Neuronal stem cell (in vitro differentiated cells): ENCODE measurements around the gene BIRC7.
"Not testable (repeated sequence)": the region's sequence is repeated elsewhere in the genome, so short reads cannot be mapped to it uniquely, and the experiment has no call there.

Experiments
- DNase-seq: peaks from one replicate; pipeline ENCODE4 v3.0.0-alpha.2; 2013; ENCODE audit warnings: low spot score
- H2AFZ ChIP-seq: one replicate; pipeline ENCODE4 v1.6.1; 2013; ENCODE audit warnings: mild to moderate bottlenecking, low read length, inconsistent platforms
- H2AK5ac ChIP-seq: 2 replicates; pipeline ENCODE4 v1.6.1; 2013; ENCODE audit warnings: low read depth, mild to moderate bottlenecking, inconsistent platforms, low read length, moderate library complexity, mixed read lengths
- H2BK120ac ChIP-seq: 2 replicates; pipeline ENCODE4 v1.6.1; 2013; ENCODE audit warnings: low read depth, mild to moderate bottlenecking, inconsistent platforms, low read length, moderate library complexity, mixed read lengths
- H2BK12ac ChIP-seq: one replicate; pipeline ENCODE4 v1.6.1; 2013; ENCODE audit warnings: low read length, inconsistent platforms
- H2BK15ac ChIP-seq: 2 replicates; pipeline ENCODE4 v1.6.1; 2013; ENCODE audit warnings: mild to moderate bottlenecking, low read length, inconsistent platforms, mixed read lengths
- H2BK5ac ChIP-seq: one replicate; pipeline ENCODE4 v1.6.1; 2013; ENCODE audit warnings: inconsistent platforms, mild to moderate bottlenecking, low read length, moderate library complexity
- H3K14ac ChIP-seq: one replicate; pipeline ENCODE4 v1.6.1; 2013; ENCODE audit warnings: low read length, inconsistent platforms
- H3K18ac ChIP-seq: 2 replicates; pipeline ENCODE4 v1.6.1; 2013; ENCODE audit warnings: low read length, inconsistent platforms
- H3K23ac ChIP-seq: 2 replicates; pipeline ENCODE4 v1.6.1; 2013; ENCODE audit warnings: low read depth, mild to moderate bottlenecking, mixed read lengths, low read length, inconsistent platforms; ENCODE audit not compliant: poor library complexity
- H3K27ac ChIP-seq: replicated peaks from 3 replicates; pipeline ENCODE4 v1.5.1; 2013; ENCODE audit warnings: low read length, inconsistent platforms
- H3K27me3 ChIP-seq, 3 experiments: 2 replicates each; pipeline ENCODE4 v1.6.1; 2013; ENCODE audit warnings: low read length in 3 of 3, mild to moderate bottlenecking in 2 of 3, inconsistent platforms in 1 of 3, low read depth in 1 of 3, mixed read lengths in 1 of 3, moderate library complexity in 1 of 3; ENCODE audit not compliant: control insufficient read depth in 3 of 3, insufficient read depth in 3 of 3
- H3K36me3 ChIP-seq, 2 donors: replicated peaks in 1 of 2; 2 replicates each; pipeline ENCODE4 v1.6.1; 2013; ENCODE audit warnings: low read length in 2 of 2; ENCODE audit not compliant: control insufficient read depth in 2 of 2, insufficient read depth in 2 of 2
- H3K4ac ChIP-seq: 2 replicates; pipeline ENCODE4 v1.6.1; 2013; ENCODE audit warnings: inconsistent platforms, mild to moderate bottlenecking, low read length, moderate library complexity
- H3K4me1 ChIP-seq, 2 donors: 1 replicate in 1 of 2; 2 replicates in 1 of 2; pipeline ENCODE4 v1.6.1; 2013; ENCODE audit warnings: low read length in 2 of 2, low read depth in 1 of 2; ENCODE audit not compliant: control insufficient read depth in 2 of 2, insufficient read depth in 1 of 2
- H3K4me2 ChIP-seq: one replicate; pipeline ENCODE4 v1.6.1; 2013; ENCODE audit warnings: mild to moderate bottlenecking, low read length, inconsistent platforms; ENCODE audit not compliant: insufficient read depth, poor library complexity, severe bottlenecking
- H3K4me3 ChIP-seq, 2 donors: 2 replicates each; pipeline ENCODE4 v1.5.1; 2013; ENCODE audit warnings: low read length in 2 of 2, mild to moderate bottlenecking in 2 of 2, inconsistent platforms in 1 of 2, moderate library complexity in 1 of 2
- H3K79me1 ChIP-seq: one replicate; pipeline ENCODE4 v1.6.1; 2013; ENCODE audit warnings: low read depth, mild to moderate bottlenecking, inconsistent platforms, low read length, moderate library complexity
- H3K9ac ChIP-seq: one replicate; pipeline ENCODE4 v1.6.1; 2013; ENCODE audit warnings: mild to moderate bottlenecking, low read depth, low read length, inconsistent platforms; ENCODE audit not compliant: poor library complexity
- H3K9me3 ChIP-seq, 2 donors: replicated peaks in 1 of 2; 2 replicates each; pipeline versions ENCODE3 to v1.6.1; 2013; ENCODE audit warnings: low read length in 2 of 2, mild to moderate bottlenecking in 2 of 2, inconsistent platforms in 1 of 2, low read depth in 1 of 2, mixed read lengths in 1 of 2, moderate library complexity in 1 of 2; ENCODE audit not compliant: control insufficient read depth in 2 of 2, insufficient read depth in 1 of 2
- H4K8ac ChIP-seq: one replicate; pipeline ENCODE4 v1.6.1; 2013; ENCODE audit warnings: low read depth, mild to moderate bottlenecking, inconsistent platforms, low read length, moderate library complexity
- H4K91ac ChIP-seq: one replicate; pipeline ENCODE4 v1.6.1; 2013; ENCODE audit warnings: low read length, low read depth, mild to moderate bottlenecking, inconsistent platforms; ENCODE audit not compliant: poor library complexity
- WGBS, 2 donors: extraction: QIAGEN DNeasy Blood & Tissue Kit; methylation state at CpG; one replicate each; pipeline ENCODE4 v1.1.7; 2013; ENCODE audit warnings: missing lambda C conversion rate in 2 of 2, mixed read lengths in 1 of 2; ENCODE audit not compliant: insufficient read length in 2 of 2, insufficient replicate concordance in 1 of 2; ENCODE audit errors: extremely low coverage in 2 of 2; 5-methylcytosine and 5-hydroxymethylcytosine counted together

The BIRC7 gene

GRCh38 chr20:63247671-63248228, 12.0 kb downstream of the BIRC7 start:
- H3K79me1 ChIP-seq, result peaks cover 15% of the 10 kb centered on the region
- H3K27ac ChIP-seq, result no peak overlapping the region

GRCh38 chr20:63248835-63249591, 13.3 kb downstream of the BIRC7 start:
- no peak overlapping the region for H3K14ac ChIP-seq
- no peak overlapping the region for H3K4me3 ChIP-seq
- DNase-seq, result no peak
- no peak overlapping the region for H2BK5ac ChIP-seq
- H3K18ac ChIP-seq, result no peak overlapping the region
- H4K8ac ChIP-seq, result no peak overlapping the region
- H2BK120ac ChIP-seq, result no peak overlapping the region
- H3K27ac ChIP-seq, result no peak overlapping the region
- H2AFZ ChIP-seq, result no peak overlapping the region
- H3K9me3 ChIP-seq, result no peaks in the 10 kb centered on the region
- H4K91ac ChIP-seq, result no peak overlapping the region
- H3K4me1 ChIP-seq, result peaks cover 24 to 33% of the 10 kb centered on the region in 2 donors
- H3K79me1 ChIP-seq, result peaks cover 17% of the 10 kb centered on the region
- H2BK15ac ChIP-seq, result no peak overlapping the region
- H2AK5ac ChIP-seq, result no peak overlapping the region
- no peak overlapping the region for H3K4me2 ChIP-seq
- peaks cover 2 to 21% of the 10 kb centered on the region in 2 donors for H3K36me3 ChIP-seq
- no CpG with 5 or more reads among the region's 25 CpGs for WGBS, 2 donors
- H3K9ac ChIP-seq, result no peak overlapping the region
- peak overlapping the region; percentile 73 for H3K23ac ChIP-seq
- H3K4ac ChIP-seq, result no peak overlapping the region
- no peaks in the 10 kb centered on the region for H3K27me3 ChIP-seq
- H2BK12ac ChIP-seq, result no peak overlapping the region

More at GRCh38 chr20:63247671-63248228, 12.0 kb downstream of the BIRC7 start:
- Histone ChIP-seq H2BK12ac (peak overlapping the region; percentile 84), H2BK15ac (no peak overlapping the region), H4K8ac (peak overlapping the region; percentile 92), H2AFZ (no peak overlapping the region), H3K14ac (peak overlapping the region; percentile 94), H3K23ac (peak overlapping the region; percentile 73), H3K27me3 (no peaks in the 10 kb centered on the region), H3K9ac (peak overlapping the region; percentile 70), H2BK120ac (no peak overlapping the region), H3K4ac (peak overlapping the region; percentile 23), H2BK5ac (peak overlapping the region; percentile 53), H3K4me3 (no peak overlapping the region), H3K36me3 (peaks cover 2 to 21% of the 10 kb centered on the region in 2 donors), H4K91ac (peak overlapping the region; percentile 85), H3K9me3 (no peaks in the 10 kb centered on the region), H3K18ac (peak overlapping the region; percentile 71), H3K4me1 (peaks cover 19 to 30% of the 10 kb centered on the region in 2 donors), H2AK5ac (no peak overlapping the region), H3K4me2 (no peak overlapping the region)
- no CpG with 5 or more reads among the region's 24 CpGs for WGBS, 2 donors
- DNase-seq, result no peak

- Histone ChIP-seq H3K79me1 (peaks cover 17% of the 10 kb centered on the region), H2BK12ac (no peak overlapping the region), H3K4me2 (peak overlapping the region; percentile 11), H3K18ac (peak overlapping the region; percentile 48), H3K23ac (no peak overlapping the region), H2BK5ac (no peak overlapping the region), H3K27me3 (no peaks in the 10 kb centered on the region), H2BK15ac (no peak overlapping the region), H3K14ac (no peak overlapping the region), H4K91ac (no peak overlapping the region), H2AFZ (no peak overlapping the region), H3K36me3 (peaks cover 2 to 21% of the 10 kb centered on the region in 2 donors), H2BK120ac (no peak overlapping the region), H3K9me3 (no peaks in the 10 kb centered on the region), H3K4me1 (peaks cover 27 to 34% of the 10 kb centered on the region in 2 donors), H3K9ac (no peak overlapping the region), H4K8ac (peak overlapping the region; percentile 43), H3K27ac (no peak overlapping the region), H3K4ac (no peak overlapping the region), H2AK5ac (peak overlapping the region; percentile 70), H3K4me3 (no peak overlapping the region)
- no peak for DNase-seq
- WGBS, 2 donors, result no CpG with 5 or more reads among the region's 15 CpGs
Measured at GRCh38 chr20:63249891-63250290, 14.2 kb downstream of the BIRC7 start.

DNA sequence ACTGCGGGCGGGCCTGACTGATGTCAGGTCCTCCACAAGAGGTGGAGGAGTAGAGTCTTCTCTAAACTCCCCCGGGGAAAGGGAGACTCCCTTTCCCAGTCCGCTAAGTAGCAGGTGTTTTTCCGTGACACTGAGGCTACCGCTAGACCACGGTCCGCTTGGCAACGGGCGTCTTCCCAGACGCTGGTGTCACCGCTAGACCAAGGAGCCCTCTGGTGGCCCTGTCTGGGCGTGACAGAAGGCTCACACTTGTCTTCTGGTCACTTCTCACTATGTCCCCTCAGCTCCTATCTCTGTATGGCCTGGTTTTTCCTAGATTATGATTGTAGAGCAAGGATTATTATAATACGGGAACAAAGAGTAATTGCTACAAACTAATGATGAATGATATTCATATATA, 15.6 kb downstream of the BIRC7 start:
- H3K18ac ChIP-seq, H3K9ac ChIP-seq, H3K14ac ChIP-seq, H3K4ac ChIP-seq, H2BK120ac ChIP-seq, H2BK15ac ChIP-seq, H2BK5ac ChIP-seq, H2AFZ ChIP-seq, H3K4me3 ChIP-seq, H3K9me3 ChIP-seq, H2AK5ac ChIP-seq, H4K91ac ChIP-seq, H2BK12ac ChIP-seq, H3K4me2 ChIP-seq, H3K27ac ChIP-seq, H3K27me3 ChIP-seq, H3K23ac ChIP-seq, H4K8ac ChIP-seq, DNase-seq: not testable (repeated sequence)
- WGBS, 2 donors, result no CpG with 5 or more reads among the region's 14 CpGs
- peaks cover 41 to 43% of the 10 kb centered on the region in 2 donors for H3K4me1 ChIP-seq
- peaks cover 16% of the 10 kb centered on the region for H3K79me1 ChIP-seq
- H3K36me3 ChIP-seq, result peaks cover 2 to 20% of the 10 kb centered on the region in 2 donors
